Stimulated activated CD8-positive, alpha-beta memory T cell treated with anti-CD3 and anti-CD28 coated beads, Interleukin-15, amount 100 ng/mL, for 4 hours (primary cell): ENCODE data around the gene C3AR1.
A peak's percentile ranks its signal among the peaks of the same experiment; 100 is the strongest.
"Not testable (repeated sequence)": the region's sequence is repeated elsewhere in the genome, so short reads cannot be mapped to it uniquely, and the experiment has no call there.

Experiments used
- DNase-seq, 2 donors: peaks; one replicate each; pipeline ENCODE4 v3.0.0-alpha.2; 2020; ENCODE audit warnings: low read depth in 2 of 2

C3AR1 gene

DNA sequence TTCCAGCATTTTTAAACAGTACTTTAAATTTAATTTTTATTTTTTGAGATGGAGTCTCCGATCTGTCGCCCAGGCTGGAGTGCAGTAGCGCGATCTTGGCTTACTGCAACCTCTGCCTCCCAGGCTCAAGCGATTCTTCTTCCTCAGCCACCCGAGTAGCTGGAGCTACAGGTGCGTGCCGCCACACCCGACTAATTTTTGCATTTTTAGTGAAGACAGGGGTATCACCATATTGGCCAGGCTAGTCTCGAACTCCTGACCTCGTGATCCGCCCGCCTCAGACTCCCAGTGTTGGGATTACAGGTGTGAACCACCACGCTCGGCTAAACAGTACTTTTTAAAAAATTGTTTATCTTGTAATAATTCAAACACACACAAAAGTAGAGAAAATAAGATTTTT is 37.9 kb downstream of the C3AR1 start:
- no peak for DNase-seq

DNA sequence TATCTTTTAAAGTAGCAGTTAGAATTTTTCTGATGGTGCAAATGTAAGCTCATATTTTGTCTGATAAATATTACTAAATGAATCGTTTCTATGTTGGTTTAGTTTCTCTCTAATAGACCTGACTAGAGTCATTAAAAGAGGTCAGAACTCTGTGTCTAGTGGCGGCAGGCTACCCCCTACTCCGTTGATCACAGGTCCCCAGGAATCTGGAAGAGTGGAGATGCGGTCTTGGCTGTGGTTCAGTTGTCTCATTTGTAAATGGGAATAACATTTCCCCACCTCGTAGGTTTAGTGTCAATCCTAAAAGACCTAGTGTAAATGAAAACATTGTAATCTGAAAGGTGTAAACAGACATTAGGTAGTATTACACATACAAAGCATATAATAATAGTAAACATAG is 38.3 kb downstream of the C3AR1 start:
- DNase-seq, result no peak

DNA sequence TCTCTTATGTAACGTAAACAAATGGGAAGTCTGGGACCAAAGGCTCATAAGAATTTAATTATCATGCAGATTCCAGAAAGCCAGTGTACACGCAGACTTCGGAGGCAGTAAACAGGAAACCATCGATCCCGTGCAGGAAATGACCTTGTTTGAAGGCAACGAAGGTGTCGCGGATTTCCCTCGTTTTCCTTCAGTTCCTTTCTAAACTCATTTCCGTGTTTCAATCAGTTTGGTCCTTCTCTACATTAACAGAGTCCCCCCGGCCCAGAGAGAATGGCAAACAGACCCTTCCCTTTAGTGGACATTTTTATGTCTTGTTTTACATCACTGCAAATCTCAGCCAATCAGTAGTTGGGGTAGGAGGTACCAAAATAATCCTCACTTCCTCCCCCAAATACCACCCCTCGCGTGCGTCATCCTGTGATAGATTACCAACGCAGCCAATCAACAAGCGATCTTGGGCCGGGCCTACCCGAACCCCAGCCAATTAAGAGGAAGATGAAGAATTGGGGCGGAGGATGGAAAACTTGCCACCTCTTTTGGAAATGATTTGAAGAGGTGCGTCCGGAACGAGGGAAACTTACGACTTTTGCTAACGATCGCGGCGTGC is 39.8 kb downstream of the C3AR1 start:
- DNase-seq, result peak; percentile 84 to 96

DNA sequence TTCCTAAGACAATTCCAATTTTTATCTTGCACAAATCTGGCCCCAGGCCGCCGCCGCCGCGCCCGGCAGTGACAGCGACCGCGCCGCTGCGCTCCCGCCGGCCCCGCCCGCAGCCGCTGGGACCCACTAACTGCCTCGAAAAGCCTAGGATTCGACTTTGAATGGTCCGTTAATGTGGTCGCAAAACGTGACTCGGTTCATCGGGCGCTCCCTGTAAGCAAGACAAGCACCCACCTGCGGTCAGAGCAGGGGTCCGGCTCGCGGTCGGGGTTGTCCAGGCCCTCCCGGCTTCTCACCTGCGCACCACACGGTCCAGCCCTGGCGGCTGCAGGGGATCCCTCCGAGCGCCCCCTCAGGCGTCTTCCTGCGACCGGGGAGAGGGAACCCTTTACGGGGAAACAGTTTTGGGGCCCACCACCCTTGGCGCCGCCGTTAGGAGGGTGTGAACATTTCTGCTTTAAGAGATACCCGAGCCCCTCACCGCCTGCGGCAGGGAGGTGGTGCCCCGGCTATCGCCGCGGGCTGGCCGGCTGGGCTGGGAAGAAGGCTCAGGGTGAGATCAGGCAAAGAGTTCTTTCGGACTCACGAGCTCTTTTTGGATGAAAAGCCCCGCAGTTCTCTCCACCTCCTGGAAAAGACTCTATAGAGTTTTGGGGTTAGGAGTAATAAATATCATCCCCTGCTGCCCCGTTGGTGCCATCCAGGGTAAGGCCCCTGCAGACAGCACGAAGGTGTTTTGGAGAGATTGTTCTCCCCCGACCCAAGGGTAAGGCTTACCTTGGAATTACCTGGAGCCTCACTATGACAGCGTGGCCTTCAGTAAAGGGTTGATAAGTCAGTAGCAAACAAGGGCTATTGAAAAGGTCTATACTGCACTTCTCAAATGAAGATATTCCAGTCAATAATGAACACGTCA is 47.2 kb downstream of the C3AR1 start:
- DNase-seq, result no peak

DNA sequence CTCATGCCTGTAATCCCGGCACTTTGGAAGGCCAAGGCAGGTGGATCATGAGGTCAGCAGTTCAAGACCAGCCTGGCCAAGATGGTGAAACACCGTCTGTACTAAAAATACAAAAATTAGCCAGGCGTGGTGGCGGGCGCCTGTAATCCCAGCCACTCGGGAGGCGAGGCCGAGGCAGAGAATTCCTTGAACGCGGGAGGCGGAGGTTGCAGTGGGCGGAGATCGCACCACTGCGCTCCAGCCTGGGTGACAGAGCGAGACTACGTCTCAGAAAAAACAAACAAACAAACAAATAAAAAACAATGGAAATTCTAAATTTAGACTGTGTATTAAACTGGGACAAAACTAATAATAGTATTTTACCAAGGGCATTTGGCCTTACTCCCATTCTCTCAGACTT is 47.9 kb downstream of the C3AR1 start:
- DNase-seq, result not testable (repeated sequence)

DNA sequence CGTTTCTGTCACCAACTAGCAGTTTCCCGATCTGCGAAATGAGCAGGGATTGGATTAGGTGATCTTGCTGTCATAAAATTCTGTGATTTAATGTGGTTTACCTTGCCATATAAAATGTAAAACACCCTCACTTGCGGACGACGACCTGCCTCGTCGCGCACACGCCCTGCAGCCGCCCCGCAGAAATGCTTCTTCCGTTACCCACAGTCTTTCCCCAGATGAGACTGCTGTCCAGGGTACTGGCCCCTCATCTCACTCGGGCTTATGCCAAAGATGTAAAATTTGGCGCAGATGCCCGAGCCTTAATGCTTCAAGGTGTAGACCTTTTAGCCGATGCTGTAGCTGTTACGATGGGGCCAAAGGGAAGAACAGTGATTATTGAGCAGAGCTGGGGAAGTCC is 51.3 kb downstream of the C3AR1 start:
- DNase-seq, result no peak

DNA sequence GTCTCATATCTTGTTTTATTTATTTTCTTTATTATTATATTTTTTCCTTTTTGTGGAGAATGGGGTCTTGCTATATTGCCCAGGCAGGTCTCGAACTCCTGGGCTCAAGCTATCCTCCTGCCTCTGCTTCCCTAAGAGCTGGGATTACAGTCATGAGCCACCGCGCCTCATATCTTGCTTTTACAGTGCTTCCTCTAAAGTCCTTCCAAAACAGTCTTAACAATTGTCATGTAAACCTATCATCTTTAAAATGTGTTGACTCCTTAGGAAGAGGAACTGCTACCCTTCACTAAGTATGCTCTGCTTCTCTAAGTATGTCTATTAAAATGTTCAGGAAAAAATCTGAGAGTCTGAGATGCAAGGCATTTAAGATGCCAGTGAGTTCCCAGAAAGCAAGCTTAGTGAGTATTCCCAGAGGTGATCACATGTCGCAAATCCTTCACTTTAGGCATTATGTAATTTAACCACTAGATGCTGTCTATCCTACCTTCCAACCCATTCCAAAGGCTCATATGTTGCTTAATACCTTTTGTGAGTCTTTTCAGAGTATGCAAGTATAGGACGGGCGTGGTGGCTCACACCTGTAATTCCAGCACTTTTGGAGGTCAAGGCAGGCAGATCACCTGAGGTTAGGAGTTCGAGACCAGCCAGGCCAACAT is 53.4 kb downstream of the C3AR1 start:
- DNase-seq, result no peak

DNA sequence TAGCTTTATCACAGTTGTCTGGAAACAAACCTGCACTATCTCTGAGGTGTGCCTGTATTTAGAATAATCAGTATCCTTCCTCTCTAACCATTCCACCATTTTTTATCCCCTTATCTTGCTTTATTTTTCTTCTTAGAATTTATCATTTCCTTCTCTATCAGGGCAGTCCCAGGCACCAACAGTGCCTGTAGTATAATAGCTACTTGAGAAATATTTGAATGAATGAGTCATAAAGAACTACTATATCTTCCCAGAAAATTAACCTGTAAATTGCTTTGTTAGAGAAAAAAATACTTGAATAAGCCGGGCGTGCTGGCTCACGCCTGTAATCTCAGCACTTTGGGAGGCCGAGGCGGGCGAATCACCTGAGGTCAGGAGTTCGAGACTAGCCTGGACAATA is 54.8 kb downstream of the C3AR1 start:
- DNase-seq, result no peak
